Coronary artery (tissue), 2 donors: ENCODE results near the gene TUBGCP2.
A peak's percentile ranks its signal among the peaks of the same experiment; 100 is the strongest.

ENCODE experiments used
- DNase-seq: peaks from one replicate; pipeline ENCODE4 v3.0.0-alpha.2; 2017; ENCODE audit warnings: low spot score
- H3K27ac ChIP-seq, 2 donors: fragments of 200-600 bp; sonication (generic); one replicate each; pipeline ENCODE4 v1.5.1; 2016 to 2019
- H3K4me3 ChIP-seq: fragments of 200-600 bp; sonication (generic); 2 replicates; pipeline ENCODE4 v1.5.1; 2016; ENCODE audit warnings: mild to moderate bottlenecking, moderate library complexity
- TF ChIP-seq, protein P1 (sequence below): fragments of 200-600 bp; sonication (generic); IDR thresholded peaks from one replicate; pipeline ENCODE4 v1.5.1; 2019; ENCODE audit warnings: antibody characterized with exemption

Gene TUBGCP2

DNA sequence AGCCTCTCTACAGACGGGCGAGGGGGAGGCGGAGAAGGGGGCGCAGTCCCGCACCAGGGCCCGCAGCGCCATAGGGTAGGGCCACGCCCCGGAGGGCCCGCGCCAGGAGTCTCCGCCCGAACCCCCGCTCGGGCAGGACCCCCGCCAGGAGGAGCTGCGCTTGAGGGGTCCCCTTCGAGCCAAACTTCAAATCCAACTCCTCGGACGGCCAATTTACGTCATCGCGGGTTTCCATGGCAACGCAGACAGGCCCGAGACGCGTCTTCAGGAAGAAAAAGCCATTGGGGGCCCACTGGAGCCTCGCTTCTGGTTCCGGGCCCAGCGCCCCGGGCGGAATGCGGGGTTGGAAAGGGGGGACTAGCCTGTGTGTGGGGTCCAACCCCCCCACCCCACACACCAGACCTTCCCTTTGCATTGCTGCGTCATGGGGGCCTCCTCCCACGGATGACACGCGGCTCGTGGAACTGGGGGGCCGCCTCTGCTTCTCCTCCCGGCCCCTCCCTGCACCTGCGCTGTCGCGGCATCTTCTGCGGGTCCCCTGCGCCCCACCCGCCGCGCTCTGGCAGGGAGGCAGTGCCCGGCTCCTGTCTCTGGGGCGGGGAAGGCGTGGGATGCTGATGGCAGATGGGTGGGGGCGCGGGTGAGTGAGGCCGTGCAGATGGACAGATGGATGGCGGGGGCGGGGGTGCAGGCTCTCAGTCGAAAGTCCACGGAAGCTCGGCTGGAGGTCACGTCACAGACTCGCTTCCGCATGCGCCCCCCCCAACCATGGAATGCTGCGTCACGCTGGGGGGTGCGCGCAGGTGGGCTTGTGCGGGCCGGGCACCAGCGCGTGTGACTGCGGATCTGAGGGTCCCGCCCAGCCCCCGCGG is 26.8 kb upstream of the TUBGCP2 start:
- no peak overlapping the region for H3K27ac ChIP-seq
- TF ChIP-seq, protein P1, sequence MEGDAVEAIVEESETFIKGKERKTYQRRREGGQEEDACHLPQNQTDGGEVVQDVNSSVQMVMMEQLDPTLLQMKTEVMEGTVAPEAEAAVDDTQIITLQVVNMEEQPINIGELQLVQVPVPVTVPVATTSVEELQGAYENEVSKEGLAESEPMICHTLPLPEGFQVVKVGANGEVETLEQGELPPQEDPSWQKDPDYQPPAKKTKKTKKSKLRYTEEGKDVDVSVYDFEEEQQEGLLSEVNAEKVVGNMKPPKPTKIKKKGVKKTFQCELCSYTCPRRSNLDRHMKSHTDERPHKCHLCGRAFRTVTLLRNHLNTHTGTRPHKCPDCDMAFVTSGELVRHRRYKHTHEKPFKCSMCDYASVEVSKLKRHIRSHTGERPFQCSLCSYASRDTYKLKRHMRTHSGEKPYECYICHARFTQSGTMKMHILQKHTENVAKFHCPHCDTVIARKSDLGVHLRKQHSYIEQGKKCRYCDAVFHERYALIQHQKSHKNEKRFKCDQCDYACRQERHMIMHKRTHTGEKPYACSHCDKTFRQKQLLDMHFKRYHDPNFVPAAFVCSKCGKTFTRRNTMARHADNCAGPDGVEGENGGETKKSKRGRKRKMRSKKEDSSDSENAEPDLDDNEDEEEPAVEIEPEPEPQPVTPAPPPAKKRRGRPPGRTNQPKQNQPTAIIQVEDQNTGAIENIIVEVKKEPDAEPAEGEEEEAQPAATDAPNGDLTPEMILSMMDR: no peak
- no peak for DNase-seq
- H3K4me3 ChIP-seq: peak overlapping the region; percentile 69

DNA sequence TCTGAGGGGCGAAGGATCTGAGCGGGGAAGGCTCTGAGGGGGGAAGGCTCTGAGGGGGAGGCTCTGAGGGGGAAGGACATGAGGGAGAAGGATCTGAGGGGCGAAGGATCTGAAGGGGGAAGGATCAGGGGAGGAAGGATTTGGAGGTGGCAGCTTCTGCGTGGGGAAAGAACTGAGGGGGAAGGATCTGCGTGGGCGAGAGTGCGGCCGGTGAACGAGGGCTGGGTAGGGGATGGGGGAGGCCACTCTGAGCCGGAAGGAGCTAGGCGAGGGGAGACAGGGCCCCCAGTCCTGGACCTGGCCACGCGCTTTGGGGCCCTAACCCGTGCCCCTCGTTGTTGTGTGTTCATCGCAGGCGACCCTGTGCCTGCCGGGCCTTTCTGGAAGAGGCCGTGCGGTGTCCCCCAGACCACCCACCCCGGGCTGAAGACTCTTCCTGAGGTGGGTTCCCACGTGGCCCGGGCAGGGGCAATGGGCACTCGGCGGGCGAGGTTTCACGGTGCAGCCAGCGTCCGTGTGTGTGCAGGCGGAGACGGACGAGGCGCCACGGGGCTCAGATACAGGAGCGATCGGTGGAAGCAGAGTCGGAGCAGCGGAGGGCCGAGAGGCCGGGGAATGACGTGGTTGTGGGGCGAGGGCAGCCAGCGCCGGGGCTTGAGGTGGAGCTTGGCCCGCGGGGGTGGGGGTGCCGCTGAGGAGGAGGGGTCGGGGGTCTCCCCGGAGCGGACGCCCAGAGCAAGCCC is 26.0 kb upstream of the TUBGCP2 start:
- TF ChIP-seq, protein P1: no peak
- Histone ChIP-seq H3K27ac (no peak overlapping the region), H3K4me3 (peak overlapping the region; percentile 69)
- DNase-seq: no peak

DNA sequence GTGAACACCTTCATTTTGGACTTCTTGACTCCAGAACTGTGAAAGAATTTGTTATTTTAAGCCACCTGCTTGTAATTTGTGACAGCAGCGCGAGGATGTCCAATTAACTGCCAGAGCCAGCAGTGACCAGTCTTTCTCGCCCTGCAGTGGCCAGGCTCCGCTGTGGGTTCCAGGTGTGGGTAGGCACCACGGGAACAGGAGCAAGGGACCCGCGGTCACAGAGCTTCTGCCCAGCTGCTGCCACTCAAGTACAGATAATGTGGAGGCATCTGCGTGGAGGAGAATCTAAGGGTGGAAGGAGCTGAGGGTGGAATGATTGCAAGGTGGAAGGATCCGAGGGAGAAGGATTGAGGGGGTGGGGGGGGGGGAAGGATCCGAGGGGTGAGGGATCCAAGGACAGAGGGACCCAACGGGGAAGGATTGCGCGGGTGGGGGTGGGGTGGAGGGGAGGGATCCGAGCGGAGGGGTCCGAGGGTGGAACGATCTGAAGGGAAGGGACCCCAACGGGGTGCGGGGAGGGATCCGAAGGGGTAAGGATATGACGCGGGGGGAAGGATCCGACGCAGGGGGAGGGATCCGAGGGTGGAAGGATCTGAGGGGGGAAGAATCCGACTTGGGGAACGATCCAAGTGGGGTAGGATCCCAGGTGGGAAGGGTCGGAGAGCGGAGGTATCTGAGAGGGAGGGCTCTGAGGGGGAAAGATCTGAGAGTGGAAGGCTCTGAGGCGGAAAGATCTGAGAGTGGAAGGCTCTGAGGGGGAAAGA is 24.4 kb upstream of the TUBGCP2 start:
- no peak overlapping the region for H3K4me3 ChIP-seq
- TF ChIP-seq, protein P1: no peak
- no peak overlapping the region for H3K27ac ChIP-seq
- DNase-seq: no peak

DNA sequence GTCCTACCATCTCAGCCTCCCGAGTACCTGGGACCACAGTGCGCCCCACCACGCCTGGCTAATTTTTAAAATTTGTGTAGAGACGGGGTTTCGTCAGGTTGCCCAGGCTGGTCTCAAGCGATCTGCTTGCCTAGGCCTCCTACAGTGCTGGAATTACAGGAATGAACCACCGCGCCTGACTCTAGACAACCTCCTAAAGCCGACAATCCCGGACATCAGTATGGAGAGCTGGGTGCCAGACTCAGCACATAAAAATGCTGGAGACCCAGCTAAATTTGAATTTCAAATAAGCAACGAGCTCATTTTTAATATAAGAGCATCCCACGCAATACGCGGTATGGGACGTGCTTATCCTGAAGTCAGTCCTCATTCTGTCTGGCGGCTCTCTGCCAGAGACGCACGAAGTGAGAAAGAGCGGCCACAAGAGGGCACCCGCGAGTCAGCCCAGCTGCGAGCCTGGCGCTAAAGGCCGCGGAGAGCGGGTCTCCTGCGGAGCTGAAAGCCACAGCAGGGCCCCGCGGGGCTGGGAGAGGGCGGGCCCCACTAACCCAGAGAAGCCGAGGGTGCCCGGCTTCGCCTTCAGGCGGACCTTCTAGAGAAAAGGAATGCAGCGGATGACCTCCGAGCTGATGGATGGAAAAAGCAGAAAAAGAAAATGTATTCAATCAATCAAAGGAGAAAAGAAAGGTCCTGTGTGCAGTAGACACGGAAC is 21.0 kb upstream of the TUBGCP2 start:
- H3K4me3 ChIP-seq: peak overlapping the region; percentile 27
- H3K27ac ChIP-seq: no peak overlapping the region
- no peak for DNase-seq
- TF ChIP-seq, protein P1: peak; percentile 92

DNA sequence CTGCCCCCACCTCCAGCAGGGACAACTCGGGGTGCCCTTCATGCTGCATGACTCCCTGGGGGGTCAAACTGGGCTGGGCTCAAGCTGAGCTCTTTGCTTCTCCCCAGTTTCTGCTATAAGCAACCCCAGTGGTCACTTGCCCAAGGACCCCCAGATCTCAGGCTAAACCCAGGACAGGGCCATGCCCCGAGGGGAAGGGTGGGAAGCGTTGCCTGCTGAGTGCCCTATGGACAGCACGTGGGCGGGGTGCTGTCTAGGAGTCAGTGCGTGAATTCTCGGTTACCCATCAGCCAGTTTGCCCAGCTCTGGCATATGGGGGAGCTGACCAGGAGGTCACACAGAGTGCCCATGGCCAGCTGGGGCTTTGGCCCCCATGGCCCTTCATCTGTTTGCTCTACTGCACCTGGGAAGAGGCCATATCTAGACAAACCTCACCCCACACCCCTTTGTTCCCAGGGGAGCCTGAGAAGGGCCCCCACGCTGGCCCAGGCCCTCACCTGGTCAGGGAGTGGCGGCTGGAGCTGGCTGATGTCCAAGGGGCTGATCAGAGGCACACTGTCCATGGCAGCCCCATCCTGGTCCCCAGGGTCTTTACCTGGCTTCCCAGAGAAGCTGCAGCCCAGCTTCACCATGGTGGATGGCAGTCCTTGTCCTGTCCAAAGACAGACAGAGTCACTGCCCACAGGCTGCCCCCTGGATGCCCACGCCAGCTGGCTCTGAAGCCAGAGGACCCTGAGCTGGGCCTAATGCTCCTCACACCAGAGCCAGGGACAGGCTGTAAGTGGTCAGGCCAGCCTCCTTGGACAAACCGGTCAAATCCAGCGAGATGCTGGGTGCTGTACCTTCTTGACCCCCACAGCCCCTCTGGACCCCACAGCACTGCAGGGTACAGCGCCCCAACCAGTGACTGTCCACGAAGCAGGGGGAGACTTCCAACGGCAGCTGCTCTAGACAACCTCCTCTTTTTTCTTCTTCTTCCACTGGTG is 20.0 kb upstream of the TUBGCP2 start:
- H3K4me3 ChIP-seq: no peak overlapping the region
- no peak overlapping the region for H3K27ac ChIP-seq
- no peak for DNase-seq
- TF ChIP-seq, protein P1: no peak
